Measurements from ENCODE around the gene C1orf105.
"Not testable (repeated sequence)": the region's sequence is repeated elsewhere in the genome, so short reads cannot be mapped to it uniquely, and the experiment has no call there.

The C1orf105 gene

GRCh38 chr1:172489847-172490246 lies 69.4 kb downstream of the C1orf105 start:
- Histone ChIP-seq H2BK5ac (ENCODE audit: low read length) (no peak overlapping the region), H3K9me3 (replicated peaks in 1 of 2; ENCODE audit: control insufficient read depth in 2 of 2, insufficient read depth in 1 of 2, low read depth in 1 of 2, low read length in 2 of 2) (no peaks in the 10 kb centered on the region), H2AK5ac (ENCODE audit: low read depth, low read length) (no peak overlapping the region), H3K23ac (ENCODE audit: low read depth, low read length, poor library complexity) (no peak overlapping the region), H2BK120ac (ENCODE audit: low read depth, low read length) (no peak overlapping the region), H3K4me3 (ENCODE audit: low read length in 2 of 2) (no peak overlapping the region), H2BK12ac (ENCODE audit: low read length) (no peak overlapping the region), H3K4me1 (ENCODE audit: control insufficient read depth in 2 of 2, insufficient read depth in 1 of 2, low read depth in 1 of 2, low read length in 2 of 2) (no peaks in the 10 kb centered on the region), H4K91ac (ENCODE audit: low read depth, low read length, poor library complexity) (no peak overlapping the region), H3K27me3 (ENCODE audit: control insufficient read depth in 3 of 3, insufficient read depth in 3 of 3, low read depth in 1 of 3, low read length in 3 of 3) (peaks cover 0 to 44% (median 0%) of the 10 kb centered on the region in 3 experiments), H3K4me2 (ENCODE audit: insufficient read depth, low read length, poor library complexity, severe bottlenecking) (no peak overlapping the region), H2AFZ (ENCODE audit: low read length) (no peak overlapping the region), H2BK15ac (ENCODE audit: low read length) (no peak overlapping the region), H3K14ac (ENCODE audit: low read length) (no peak overlapping the region), H3K9ac (ENCODE audit: low read depth, low read length, poor library complexity) (no peak overlapping the region), H3K4ac (ENCODE audit: low read length) (no peak overlapping the region), H3K36me3 (replicated peaks in 1 of 2; ENCODE audit: control insufficient read depth in 2 of 2, insufficient read depth in 2 of 2, low read length in 2 of 2) (no peaks in the 10 kb centered on the region), H3K27ac (replicated peaks; ENCODE audit: low read length) (no peak overlapping the region), H3K18ac (ENCODE audit: low read length) (no peak overlapping the region), H3K79me1 (ENCODE audit: low read depth, low read length) (no peaks in the 10 kb centered on the region), H4K8ac (ENCODE audit: low read depth, low read length) (no peak overlapping the region)
- DNase-seq (ENCODE audit: low spot score): no peak
- no CpG with 5 or more reads among the region's 3 CpGs for WGBS, 2 donors (ENCODE audit: extremely low coverage in 2 of 2, insufficient read length in 2 of 2, insufficient replicate concordance in 1 of 2)

GRCh38 chr1:172492421-172492820 lies 71.9 kb downstream of the C1orf105 start:
- H3K14ac ChIP-seq (ENCODE audit: low read length): no peak overlapping the region
- no CpG with 5 or more reads among the region's 1 CpG for WGBS, 2 donors (ENCODE audit: extremely low coverage in 2 of 2, insufficient read length in 2 of 2, insufficient replicate concordance in 1 of 2)
- no peaks in the 10 kb centered on the region for H3K36me3 ChIP-seq (replicated peaks in 1 of 2; ENCODE audit: control insufficient read depth in 2 of 2, insufficient read depth in 2 of 2, low read length in 2 of 2)
- no peak overlapping the region for H4K8ac ChIP-seq (ENCODE audit: low read depth, low read length)
- no peak overlapping the region for H3K18ac ChIP-seq (ENCODE audit: low read length)
- H3K23ac ChIP-seq (ENCODE audit: low read depth, low read length, poor library complexity): no peak overlapping the region
- H3K4ac ChIP-seq (ENCODE audit: low read length): no peak overlapping the region
- H3K4me1 ChIP-seq (ENCODE audit: control insufficient read depth in 2 of 2, insufficient read depth in 1 of 2, low read depth in 1 of 2, low read length in 2 of 2): peaks cover 2 to 4% of the 10 kb centered on the region in 2 donors
- no peak overlapping the region for H2BK12ac ChIP-seq (ENCODE audit: low read length)
- H3K27ac ChIP-seq (replicated peaks; ENCODE audit: low read length): no peak overlapping the region
- no peak overlapping the region for H3K4me2 ChIP-seq (ENCODE audit: insufficient read depth, low read length, poor library complexity, severe bottlenecking)
- H2AK5ac ChIP-seq (ENCODE audit: low read depth, low read length): no peak overlapping the region
- no peak overlapping the region for H4K91ac ChIP-seq (ENCODE audit: low read depth, low read length, poor library complexity)
- no peak overlapping the region for H2AFZ ChIP-seq (ENCODE audit: low read length)
- no peak for DNase-seq (ENCODE audit: low spot score)
- H3K4me3 ChIP-seq (ENCODE audit: low read length in 2 of 2): no peak overlapping the region
- H2BK120ac ChIP-seq (ENCODE audit: low read depth, low read length): no peak overlapping the region
- no peak overlapping the region for H3K9ac ChIP-seq (ENCODE audit: low read depth, low read length, poor library complexity)
- no peaks in the 10 kb centered on the region for H3K9me3 ChIP-seq (replicated peaks in 1 of 2; ENCODE audit: control insufficient read depth in 2 of 2, insufficient read depth in 1 of 2, low read depth in 1 of 2, low read length in 2 of 2)
- H2BK15ac ChIP-seq (ENCODE audit: low read length): no peak overlapping the region
- H3K27me3 ChIP-seq (ENCODE audit: control insufficient read depth in 3 of 3, insufficient read depth in 3 of 3, low read depth in 1 of 3, low read length in 3 of 3): peaks cover 0 to 38% (median 0%) of the 10 kb centered on the region in 3 experiments
- H3K79me1 ChIP-seq (ENCODE audit: low read depth, low read length): no peaks in the 10 kb centered on the region
- H2BK5ac ChIP-seq (ENCODE audit: low read length): no peak overlapping the region

GRCh38 chr1:172494166-172494565 lies 73.7 kb downstream of the C1orf105 start:
- Histone ChIP-seq H3K9me3 (replicated peaks in 1 of 2; ENCODE audit: control insufficient read depth in 2 of 2, insufficient read depth in 1 of 2, low read depth in 1 of 2, low read length in 2 of 2) (no peaks in the 10 kb centered on the region), H3K4me3 (ENCODE audit: low read length in 2 of 2) (no peak overlapping the region), H2BK5ac (ENCODE audit: low read length) (no peak overlapping the region), H3K4me1 (ENCODE audit: control insufficient read depth in 2 of 2, insufficient read depth in 1 of 2, low read depth in 1 of 2, low read length in 2 of 2) (peaks cover 2 to 6% of the 10 kb centered on the region in 2 donors), H3K14ac (ENCODE audit: low read length) (no peak overlapping the region), H3K4ac (ENCODE audit: low read length) (no peak overlapping the region), H2AFZ (ENCODE audit: low read length) (no peak overlapping the region), H2BK12ac (ENCODE audit: low read length) (no peak overlapping the region), H4K8ac (ENCODE audit: low read depth, low read length) (no peak overlapping the region), H3K79me1 (ENCODE audit: low read depth, low read length) (no peaks in the 10 kb centered on the region), H2BK15ac (ENCODE audit: low read length) (no peak overlapping the region), H3K27me3 (ENCODE audit: control insufficient read depth in 3 of 3, insufficient read depth in 3 of 3, low read depth in 1 of 3, low read length in 3 of 3) (peaks cover 0 to 31% (median 0%) of the 10 kb centered on the region in 3 experiments), H3K23ac (ENCODE audit: low read depth, low read length, poor library complexity) (no peak overlapping the region), H2AK5ac (ENCODE audit: low read depth, low read length) (no peak overlapping the region), H2BK120ac (ENCODE audit: low read depth, low read length) (no peak overlapping the region), H4K91ac (ENCODE audit: low read depth, low read length, poor library complexity) (no peak overlapping the region), H3K4me2 (ENCODE audit: insufficient read depth, low read length, poor library complexity, severe bottlenecking) (no peak overlapping the region), H3K9ac (ENCODE audit: low read depth, low read length, poor library complexity) (no peak overlapping the region), H3K18ac (ENCODE audit: low read length) (no peak overlapping the region), H3K27ac (replicated peaks; ENCODE audit: low read length) (no peak overlapping the region), H3K36me3 (replicated peaks in 1 of 2; ENCODE audit: control insufficient read depth in 2 of 2, insufficient read depth in 2 of 2, low read length in 2 of 2) (no peaks in the 10 kb centered on the region)
- WGBS, 2 donors (ENCODE audit: extremely low coverage in 2 of 2, insufficient read length in 2 of 2, insufficient replicate concordance in 1 of 2): no CpG with 5 or more reads among the region's 2 CpGs
- DNase-seq (ENCODE audit: low spot score): no peak

- not testable (repeated sequence) for H3K23ac ChIP-seq (ENCODE audit: low read depth, low read length, poor library complexity); H2BK15ac ChIP-seq (ENCODE audit: low read length); H2AK5ac ChIP-seq (ENCODE audit: low read depth, low read length); H3K79me1 ChIP-seq (ENCODE audit: low read depth, low read length); H2BK12ac ChIP-seq (ENCODE audit: low read length); H3K4ac ChIP-seq (ENCODE audit: low read length); H4K91ac ChIP-seq (ENCODE audit: low read depth, low read length, poor library complexity); H3K14ac ChIP-seq (ENCODE audit: low read length); H4K8ac ChIP-seq (ENCODE audit: low read depth, low read length); DNase-seq (ENCODE audit: low spot score); H2BK120ac ChIP-seq (ENCODE audit: low read depth, low read length); H2BK5ac ChIP-seq (ENCODE audit: low read length); H2AFZ ChIP-seq (ENCODE audit: low read length); H3K18ac ChIP-seq (ENCODE audit: low read length); H3K9ac ChIP-seq (ENCODE audit: low read depth, low read length, poor library complexity); H3K4me3 ChIP-seq (ENCODE audit: low read length in 2 of 2); H3K27ac ChIP-seq (replicated peaks; ENCODE audit: low read length); H3K4me1 ChIP-seq (ENCODE audit: control insufficient read depth in 2 of 2, insufficient read depth in 1 of 2, low read depth in 1 of 2, low read length in 2 of 2); H3K4me2 ChIP-seq (ENCODE audit: insufficient read depth, low read length, poor library complexity, severe bottlenecking); H3K36me3 ChIP-seq (replicated peaks in 1 of 2; ENCODE audit: control insufficient read depth in 2 of 2, insufficient read depth in 2 of 2, low read length in 2 of 2); H3K9me3 ChIP-seq (replicated peaks in 1 of 2; ENCODE audit: control insufficient read depth in 2 of 2, insufficient read depth in 1 of 2, low read depth in 1 of 2, low read length in 2 of 2)
- H3K27me3 ChIP-seq (ENCODE audit: control insufficient read depth in 3 of 3, insufficient read depth in 3 of 3, low read depth in 1 of 3, low read length in 3 of 3): peaks cover 0 to 32% (median 0%) of the 10 kb centered on the region in 3 experiments
- no CpG with 5 or more reads among the region's 5 CpGs for whole genome bisulfite sequencing, 2 donors (ENCODE audit: extremely low coverage in 2 of 2, insufficient read length in 2 of 2, insufficient replicate concordance in 1 of 2)
Measured at GRCh38 chr1:172496127-172496526, 75.6 kb downstream of the C1orf105 start.

Measured in neuronal stem cell (in vitro differentiated cells).